Tibial nerve (tissue), 4 donors: ENCODE data around the gene ATG7. TPM values are rescaled to one million over a fixed set of nuclear protein-coding genes. Genes with fewer than 3 reads are reported as not detected.
"Not testable (repeated sequence)": the region's sequence is repeated elsewhere in the genome, so short reads cannot be mapped to it uniquely, and the experiment has no call there.

Experiments used
- DNase-seq, 2 donors: peaks; one replicate each; pipeline ENCODE4 v3.0.0-alpha.2; 2019; ENCODE audit warnings: low spot score in 2 of 2
- H3K27ac ChIP-seq, 4 donors: fragments of 200-600 bp; sonication (generic) in 3 of 4; one replicate each; pipeline ENCODE4 v1.5.1; 2017 to 2019; ENCODE audit warnings: mild to moderate bottlenecking in 1 of 4
- H3K27me3 ChIP-seq, 2 donors: fragments of 200-600 bp; sonication (generic) in 1 of 2; one replicate each; pipeline versions ENCODE4 v1.5.1 to v1.6.0; 2017 to 2019
- H3K36me3 ChIP-seq, 3 donors: fragments of 200-600 bp; sonication (generic); one replicate each; pipeline ENCODE4 v1.5.1; 2018 to 2019
- H3K4me1 ChIP-seq, 4 donors: fragments of 200-600 bp; sonication (generic) in 3 of 4; one replicate each; pipeline ENCODE4 v1.5.1; 2017 to 2019
- H3K4me3 ChIP-seq, 4 donors: fragments of 200-600 bp; sonication (generic) in 3 of 4; one replicate each; pipeline ENCODE4 v1.5.1; 2017 to 2019; ENCODE audit warnings: mild to moderate bottlenecking in 1 of 4, moderate library complexity in 1 of 4
- H3K9me3 ChIP-seq, 4 donors: fragments of 200-600 bp; sonication (generic) in 3 of 4; one replicate each; pipeline ENCODE4 v1.5.1; 2017 to 2019
- EP300 ChIP-seq, 2 donors: sonication (generic); formaldehyde crosslinking; IDR thresholded peaks; one replicate each; pipeline ENCODE4 v1.6.1; 2017; ENCODE audit warnings: antibody characterized with exemption in 2 of 2, mild to moderate bottlenecking in 1 of 2
- POLR2A ChIP-seq, 2 donors: fragments of 450-650 bp; IDR thresholded peaks; one replicate each; pipeline ENCODE4 v1.6.1; 2017; ENCODE audit warnings: antibody characterized with exemption in 2 of 2, mild to moderate bottlenecking in 2 of 2, moderate library complexity in 2 of 2
- WGBS, 2 donors: methylation state at CpG; one replicate each; pipeline ENCODE4 v1.1.5; 2018; 5-methylcytosine and 5-hydroxymethylcytosine counted together
- total RNA-seq, 4 donors: library from RNA; depleted of rRNA; stranded (reverse); fragments of >200 nt; gene quantifications; one replicate each; pipeline ENCODE4 v1.1.0, GENCODE V29; 2016
- TF ChIP-seq, protein P1 (sequence below), 5 experiments: fragments of 200-600 bp in 3 of 5; fragments of 450-650 bp in 2 of 5; sonication (generic) in 3 of 5; IDR thresholded peaks; one replicate each; pipeline ENCODE4 v1.5.1; 2016 to 2019; ENCODE audit warnings: antibody characterized with exemption in 5 of 5, mild to moderate bottlenecking in 3 of 5, moderate library complexity in 2 of 5

Gene ATG7
- total RNA-seq, 4 donors from 2014 or later, result 71.0 to 94.0 (median 76.2) TPM

DNA sequence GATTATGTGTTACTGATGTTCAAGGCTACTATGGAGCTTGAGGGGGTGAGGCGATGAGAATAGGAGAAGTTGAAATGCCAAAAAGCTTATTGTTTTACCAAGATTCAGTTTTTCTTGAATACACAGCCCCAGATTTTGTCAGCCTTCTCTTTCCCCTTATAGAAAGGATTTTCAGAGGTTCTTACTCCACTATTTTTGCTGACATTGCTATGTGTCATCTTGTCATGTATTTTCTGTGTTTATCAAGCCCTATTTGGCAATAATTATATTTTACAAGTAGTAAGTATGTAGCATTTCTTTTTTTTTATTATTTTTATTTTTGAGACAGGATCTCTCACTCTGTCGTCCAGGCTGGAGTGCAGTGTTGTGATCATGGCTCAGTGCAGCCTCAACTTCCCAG is 133.1 kb downstream of the ATG7 start:
- Histone ChIP-seq H3K9me3 (peaks cover 0 to 12% (median 0%) of the 10 kb centered on the region in 4 donors), H3K4me1 (no peaks in the 10 kb centered on the region), H3K36me3 (peaks cover 0 to 45% (median 0%) of the 10 kb centered on the region in 3 donors), H3K4me3 (no peak overlapping the region), H3K27me3 (no peaks in the 10 kb centered on the region), H3K27ac (no peak overlapping the region)
- WGBS, 2 donors, result 94 to 96% methylated on average over 2 of the region's 2 CpGs
- TF ChIP-seq, protein P1, sequence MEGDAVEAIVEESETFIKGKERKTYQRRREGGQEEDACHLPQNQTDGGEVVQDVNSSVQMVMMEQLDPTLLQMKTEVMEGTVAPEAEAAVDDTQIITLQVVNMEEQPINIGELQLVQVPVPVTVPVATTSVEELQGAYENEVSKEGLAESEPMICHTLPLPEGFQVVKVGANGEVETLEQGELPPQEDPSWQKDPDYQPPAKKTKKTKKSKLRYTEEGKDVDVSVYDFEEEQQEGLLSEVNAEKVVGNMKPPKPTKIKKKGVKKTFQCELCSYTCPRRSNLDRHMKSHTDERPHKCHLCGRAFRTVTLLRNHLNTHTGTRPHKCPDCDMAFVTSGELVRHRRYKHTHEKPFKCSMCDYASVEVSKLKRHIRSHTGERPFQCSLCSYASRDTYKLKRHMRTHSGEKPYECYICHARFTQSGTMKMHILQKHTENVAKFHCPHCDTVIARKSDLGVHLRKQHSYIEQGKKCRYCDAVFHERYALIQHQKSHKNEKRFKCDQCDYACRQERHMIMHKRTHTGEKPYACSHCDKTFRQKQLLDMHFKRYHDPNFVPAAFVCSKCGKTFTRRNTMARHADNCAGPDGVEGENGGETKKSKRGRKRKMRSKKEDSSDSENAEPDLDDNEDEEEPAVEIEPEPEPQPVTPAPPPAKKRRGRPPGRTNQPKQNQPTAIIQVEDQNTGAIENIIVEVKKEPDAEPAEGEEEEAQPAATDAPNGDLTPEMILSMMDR (IDR thresholded peaks at IDR 0.05), result no peak
- TF ChIP-seq EP300 (IDR thresholded peaks at IDR 0.05) (no peak), POLR2A (IDR thresholded peaks at IDR 0.05) (no peak)
- no peak for DNase-seq

DNA sequence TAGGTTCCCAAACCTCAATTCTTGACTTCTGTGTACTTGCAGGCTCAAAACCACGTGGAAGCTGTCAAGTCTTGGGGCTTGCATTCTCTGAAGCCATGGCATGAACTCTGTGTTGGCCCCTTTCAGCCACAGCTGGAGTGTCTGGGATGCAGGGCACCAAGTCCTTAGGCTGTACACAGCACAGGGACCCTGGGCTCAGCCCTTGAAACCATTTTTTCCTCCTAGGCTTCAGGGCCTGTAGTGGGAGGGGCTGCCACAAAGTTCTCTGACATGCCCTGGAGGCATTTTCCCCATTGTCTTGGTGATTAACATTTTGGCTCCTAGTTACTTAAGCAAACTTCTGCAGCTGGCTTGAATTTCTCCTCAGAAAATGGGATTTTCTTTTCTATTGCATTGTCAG is 135.4 kb downstream of the ATG7 start:
- no peaks in the 10 kb centered on the region for H3K27me3 ChIP-seq
- H3K9me3 ChIP-seq, result peaks cover 0 to 12% (median 0%) of the 10 kb centered on the region in 4 donors
- no peak overlapping the region for H3K27ac ChIP-seq
- no peak for DNase-seq
- WGBS, 2 donors, result 82 to 94% methylated on average over 1 of the region's 1 CpG
- peaks cover 0 to 9% (median 0%) of the 10 kb centered on the region in 4 donors for H3K4me1 ChIP-seq
- no peak for TF ChIP-seq POLR2A (IDR thresholded peaks at IDR 0.05)
- TF ChIP-seq, protein P1 (IDR thresholded peaks at IDR 0.05), result no peak
- no peak for TF ChIP-seq EP300 (IDR thresholded peaks at IDR 0.05)
- H3K36me3 ChIP-seq, result peaks cover 0 to 45% (median 0%) of the 10 kb centered on the region in 3 donors
- H3K4me3 ChIP-seq, result no peak overlapping the region

DNA sequence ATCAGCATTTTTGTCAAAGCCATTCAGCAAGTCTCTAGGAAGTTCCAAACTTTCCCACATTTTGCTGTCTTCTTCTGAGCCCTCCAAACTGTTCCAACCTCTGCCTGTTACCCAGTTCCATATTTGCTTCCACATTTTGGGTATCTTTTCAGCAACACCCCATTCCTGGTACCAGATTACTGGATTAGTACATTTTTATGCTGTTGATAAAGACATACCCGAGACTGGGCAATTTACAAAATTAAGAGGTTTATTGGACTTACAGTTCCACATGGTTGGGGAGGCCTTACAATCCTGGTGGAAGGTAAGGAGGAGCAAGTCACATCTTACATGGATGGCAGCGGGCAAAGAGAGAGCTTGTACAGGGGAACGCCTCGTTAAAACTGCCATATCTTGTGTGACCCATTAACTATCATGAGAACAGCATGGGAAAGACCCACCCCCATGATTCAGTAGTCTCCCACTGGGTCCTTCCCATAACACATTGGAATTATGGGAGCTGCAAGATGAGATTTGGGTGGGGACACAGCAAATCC is 136.2 kb downstream of the ATG7 start:
- not testable (repeated sequence) for H3K27ac ChIP-seq, DNase-seq, H3K4me3 ChIP-seq, H3K27me3 ChIP-seq
- peaks cover 0 to 45% (median 0%) of the 10 kb centered on the region in 3 donors for H3K36me3 ChIP-seq
- H3K4me1 ChIP-seq, result peaks cover 0 to 12% (median 0%) of the 10 kb centered on the region in 4 donors
- H3K9me3 ChIP-seq, result peaks cover 0 to 12% (median 0%) of the 10 kb centered on the region in 4 donors
- WGBS, 2 donors, result 98 to 99% methylated on average over 4 of the region's 4 CpGs

DNA sequence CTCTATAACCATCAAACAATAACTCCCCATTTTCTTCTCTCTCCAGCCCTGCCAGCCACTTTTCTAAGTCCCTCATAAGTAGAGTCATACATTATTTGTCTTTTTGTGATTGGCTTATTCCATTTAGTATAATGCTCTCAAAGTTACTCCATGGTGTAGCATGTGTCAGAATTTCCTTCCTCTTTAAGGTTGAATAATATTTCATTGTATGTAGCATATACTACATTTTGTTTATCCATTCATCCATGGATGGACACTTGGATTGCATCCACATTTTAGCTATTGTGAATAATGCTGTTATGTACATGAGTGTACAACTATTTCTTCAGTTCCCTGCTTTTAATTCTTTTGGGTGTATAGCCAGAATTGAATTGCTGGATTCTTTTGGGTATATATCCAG is 138.4 kb downstream of the ATG7 start:
- peaks cover 0 to 23% (median 2%) of the 10 kb centered on the region in 4 donors for H3K9me3 ChIP-seq
- no peak for DNase-seq
- peaks cover 0 to 40% (median 0%) of the 10 kb centered on the region in 3 donors for H3K36me3 ChIP-seq
- H3K27me3 ChIP-seq, result no peaks in the 10 kb centered on the region
- no peak overlapping the region for H3K4me3 ChIP-seq
- H3K27ac ChIP-seq, result no peak overlapping the region
- TF ChIP-seq, protein P1 (IDR thresholded peaks at IDR 0.05), result no peak
- TF ChIP-seq POLR2A (IDR thresholded peaks at IDR 0.05), result no peak
- TF ChIP-seq EP300 (IDR thresholded peaks at IDR 0.05), result no peak
- peaks cover 0 to 12% (median 0%) of the 10 kb centered on the region in 4 donors for H3K4me1 ChIP-seq

DNA sequence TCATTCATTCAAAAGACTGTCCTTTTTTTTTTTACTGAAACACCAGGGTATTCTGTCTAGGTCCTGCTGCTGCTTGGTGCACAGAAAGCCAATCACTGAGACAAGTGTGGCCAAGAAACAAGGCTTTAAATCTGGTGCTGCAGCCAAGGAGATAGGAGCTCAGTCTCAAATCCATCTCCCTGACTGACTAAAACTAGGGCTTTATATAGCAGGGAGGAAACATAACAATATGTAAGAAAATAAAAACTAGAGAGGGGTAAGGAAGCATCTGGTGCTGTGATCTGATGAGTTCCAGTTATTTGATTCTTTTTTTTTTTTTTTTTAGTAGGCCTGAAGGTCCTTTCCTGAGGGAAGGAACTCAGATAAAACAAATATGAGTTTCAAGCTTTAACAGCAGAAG is 139.8 kb downstream of the ATG7 start:
- Histone ChIP-seq H3K9me3 (peaks cover 0 to 23% (median 2%) of the 10 kb centered on the region in 4 donors), H3K36me3 (peaks cover 0 to 26% (median 0%) of the 10 kb centered on the region in 3 donors), H3K27ac (peak overlapping the region in 1 of 4 donors; percentile 17), H3K4me1 (peaks cover 0 to 12% (median 0%) of the 10 kb centered on the region in 4 donors), H3K4me3 (no peak overlapping the region), H3K27me3 (no peaks in the 10 kb centered on the region)
- DNase-seq, result no peak
- TF ChIP-seq POLR2A (IDR thresholded peaks at IDR 0.05) (no peak), EP300 (IDR thresholded peaks at IDR 0.05) (no peak)
- TF ChIP-seq, protein P1 (IDR thresholded peaks at IDR 0.05), result no peak
